Measurements from ENCODE around the gene MYOCD. TPM values are rescaled to one million over a fixed set of nuclear protein-coding genes. Genes with fewer than 3 reads are reported as not detected.

Gene MYOCD
- total RNA-seq, 1 experiment from 2014 or later, result not detected

GRCh38 chr17:12644623-12645022 lies 21.1 kb upstream of the MYOCD start:
- ChIA-PET POLR2A (no interaction called here), CTCF (no interaction called here)
- Histone ChIP-seq H3K4me1 (ENCODE audit: control insufficient read depth, insufficient read depth, low read length) (no peaks in the 10 kb centered on the region), H3K27me3 (ENCODE audit: control insufficient read depth, insufficient read depth, low read length) (no peaks in the 10 kb centered on the region), H3K36me3 (ENCODE audit: control insufficient read depth, insufficient read depth, low read length) (no peaks in the 10 kb centered on the region), H3K9me3 (ENCODE audit: control insufficient read depth, insufficient read depth, low read depth, low read length) (no peaks in the 10 kb centered on the region), H3K27ac (ENCODE audit: low read length) (no peak overlapping the region), H3K4me3 (ENCODE audit: low read depth in 2 of 2, low read length in 2 of 2) (no peak overlapping the region)
- TF ChIP-seq CTCF (IDR thresholded peaks at IDR 0.05), result no peak
- no peak for TF ChIP-seq TCF7L2 (IDR thresholded peaks at IDR 0.05; ENCODE audit: low read depth, low read length)
- no peak for TF ChIP-seq POLR2AphosphoS5 (IDR thresholded peaks at IDR 0.05; ENCODE audit: low read depth, low read length)
- TF ChIP-seq REST (IDR thresholded peaks at IDR 0.05; ENCODE audit: insufficient read depth in 1 of 2, low read depth in 2 of 2, low read length in 1 of 2), result no peak
- no peak for TF ChIP-seq SIN3A (IDR thresholded peaks at IDR 0.05; ENCODE audit: borderline replicate concordance, insufficient read depth, low read depth, low read length)
- DNase-seq (ENCODE audit: low read depth, low spot score) (no peak), ATAC-seq (no peak)
- no TSS peak for BruUV-seq (replicated peaks)
- in situ Hi-C loops (cut with HindIII; ENCODE audit: low pct_unique_long_range_greater_than_20kb, low sequenced_read_pairs) (no loop called here), intact Hi-C loops (cut with micrococcal nuclease; ENCODE audit: unreplicated experiment) (no loop called here)

GRCh38 chr17:12646761-12647422 lies 18.8 kb upstream of the MYOCD start:
- ChIA-PET POLR2A (no interaction called here), CTCF (no interaction called here)
- Histone ChIP-seq H3K36me3 (ENCODE audit: control insufficient read depth, insufficient read depth, low read length) (no peaks in the 10 kb centered on the region), H3K27ac (ENCODE audit: low read length) (no peak overlapping the region), H3K4me1 (ENCODE audit: control insufficient read depth, insufficient read depth, low read length) (no peaks in the 10 kb centered on the region), H3K9me3 (ENCODE audit: control insufficient read depth, insufficient read depth, low read depth, low read length) (no peaks in the 10 kb centered on the region), H3K4me3 (ENCODE audit: low read depth in 2 of 2, low read length in 2 of 2) (no peak overlapping the region), H3K27me3 (ENCODE audit: control insufficient read depth, insufficient read depth, low read length) (peaks cover 3% of the 10 kb centered on the region)
- ATAC-seq, result no peak
- DNase-seq (ENCODE audit: low read depth, low spot score), result no peak
- intact Hi-C loops (cut with micrococcal nuclease; ENCODE audit: unreplicated experiment), result no loop called here
- in situ Hi-C loops (cut with HindIII; ENCODE audit: low pct_unique_long_range_greater_than_20kb, low sequenced_read_pairs), result no loop called here
- BruUV-seq (replicated peaks), result no TSS peak
- TF ChIP-seq CTCF (IDR thresholded peaks at IDR 0.05) (no peak), REST (IDR thresholded peaks at IDR 0.05; ENCODE audit: insufficient read depth in 1 of 2, low read depth in 2 of 2, low read length in 1 of 2) (no peak), SIN3A (IDR thresholded peaks at IDR 0.05; ENCODE audit: borderline replicate concordance, insufficient read depth, low read depth, low read length) (no peak), POLR2AphosphoS5 (IDR thresholded peaks at IDR 0.05; ENCODE audit: low read depth, low read length) (no peak)

Measured in Panc1 (cell line).